ENCODE measurements around the gene SLC6A8.

Gene SLC6A8

GRCh38 chrX:153687121-153688039 lies at the start of gene SLC6A8:
Gene SLC6A8, plus strand, starts transcription at chrX:153687926. Its CDS starts 649 bp downstream, at chrX:153688575.
- DNase-seq (ENCODE audit: low read depth), result no peak

DNA sequence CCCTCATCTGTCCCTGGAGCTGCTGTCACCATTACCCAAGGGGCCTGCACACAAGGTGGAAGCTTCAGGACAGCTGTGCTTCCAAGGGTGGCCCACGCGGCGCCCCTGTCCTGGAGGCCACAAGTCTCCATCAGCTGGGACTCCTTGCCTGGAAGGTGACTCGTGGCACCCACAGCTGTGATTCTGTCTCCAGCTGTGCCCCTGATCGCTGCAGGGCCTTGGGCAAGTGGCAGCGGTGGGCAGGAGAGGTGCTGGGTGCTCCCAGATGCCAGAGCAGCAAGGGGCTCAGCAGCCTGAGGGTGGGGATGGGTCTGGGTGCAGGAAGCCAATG lies 49.7 kb upstream of the SLC6A8 start:
- DNase-seq (ENCODE audit: low read depth), result no peak

- no peak for DNase-seq (ENCODE audit: low read depth)
Measured at GRCh38 chrX:153638436-153639176, 49.1 kb upstream of the SLC6A8 start.

DNA sequence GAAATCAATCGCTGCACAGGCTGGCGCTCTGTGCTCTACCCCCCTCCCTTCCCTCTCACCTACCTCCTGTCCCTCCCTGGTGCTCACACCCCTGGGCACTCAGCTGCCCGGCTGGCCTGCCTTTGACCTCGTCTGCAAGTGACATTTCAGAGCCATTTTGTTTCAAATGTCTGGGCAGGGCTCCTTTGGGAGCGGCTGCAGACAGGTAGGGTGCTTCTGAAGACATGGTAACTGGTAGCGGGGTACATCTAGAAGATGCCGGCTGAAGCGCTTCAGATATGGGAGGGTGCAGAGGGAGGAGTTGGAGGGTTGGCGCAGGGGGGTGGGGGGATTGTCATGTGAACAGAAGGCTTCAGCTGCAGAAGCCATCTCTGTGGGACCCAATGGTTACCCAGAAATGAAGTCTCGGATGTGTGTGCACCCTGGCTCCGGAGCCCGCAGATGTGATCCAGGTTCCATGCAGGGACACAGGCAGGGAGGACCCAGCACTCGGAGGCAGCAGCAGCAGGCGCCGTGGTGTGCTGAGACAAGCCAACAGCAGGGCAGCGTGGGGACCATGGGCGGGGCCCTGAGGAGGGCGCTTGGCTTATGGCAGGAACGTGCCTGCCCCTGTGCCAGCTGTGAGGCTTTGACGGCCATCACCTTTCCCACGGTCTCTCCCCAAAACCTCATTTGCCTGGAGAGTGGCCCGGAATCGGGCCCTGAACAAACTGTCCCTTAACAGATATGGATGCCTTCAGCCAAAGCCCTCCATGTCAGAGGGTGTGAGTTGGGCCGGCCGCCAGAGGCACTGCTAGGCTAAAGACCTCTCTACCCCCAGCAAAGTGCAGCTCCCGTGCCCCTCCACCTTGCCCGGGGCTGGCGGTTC lies 48.3 kb upstream of the SLC6A8 start:
- no peak for DNase-seq (ENCODE audit: low read depth)

DNA sequence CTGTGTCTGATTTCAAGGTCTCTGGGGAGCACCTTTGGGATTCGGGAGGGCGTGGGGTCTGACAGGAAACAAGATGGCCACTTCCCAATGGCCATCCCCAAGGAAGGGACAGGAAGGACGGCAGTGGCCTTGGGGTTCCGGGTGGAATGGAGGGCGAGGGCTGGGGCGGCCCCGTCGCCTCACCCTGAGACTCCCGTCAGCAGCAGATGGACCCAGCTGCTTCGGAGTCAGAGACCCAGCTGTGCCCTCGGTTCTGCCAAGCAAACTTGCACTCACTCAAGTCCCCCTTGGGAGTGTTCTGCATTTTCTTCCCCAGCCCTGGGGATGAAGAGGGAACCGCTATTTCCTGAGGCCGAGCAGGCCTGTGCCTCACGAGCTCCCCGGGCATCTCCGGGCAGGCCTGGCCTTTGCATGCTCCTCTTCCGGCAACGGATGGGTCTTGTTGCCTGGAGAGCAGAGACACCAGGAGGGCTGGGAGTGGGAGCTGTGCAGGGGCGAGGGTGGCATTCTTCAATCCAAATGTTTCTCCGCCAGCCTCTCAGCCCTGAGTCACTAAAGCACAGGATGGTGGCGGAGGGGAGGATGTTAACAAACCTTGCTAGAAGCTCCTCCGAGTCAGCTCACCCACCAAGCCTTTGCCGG lies 47.6 kb upstream of the SLC6A8 start:
- DNase-seq (ENCODE audit: low read depth), result no peak

GRCh38 chrX:153640736-153641575 lies 46.8 kb upstream of the SLC6A8 start:
- DNase-seq (ENCODE audit: low read depth), result no peak

GRCh38 chrX:153641627-153642026 lies 46.1 kb upstream of the SLC6A8 start:
- no peak for DNase-seq (ENCODE audit: low read depth)

DNA sequence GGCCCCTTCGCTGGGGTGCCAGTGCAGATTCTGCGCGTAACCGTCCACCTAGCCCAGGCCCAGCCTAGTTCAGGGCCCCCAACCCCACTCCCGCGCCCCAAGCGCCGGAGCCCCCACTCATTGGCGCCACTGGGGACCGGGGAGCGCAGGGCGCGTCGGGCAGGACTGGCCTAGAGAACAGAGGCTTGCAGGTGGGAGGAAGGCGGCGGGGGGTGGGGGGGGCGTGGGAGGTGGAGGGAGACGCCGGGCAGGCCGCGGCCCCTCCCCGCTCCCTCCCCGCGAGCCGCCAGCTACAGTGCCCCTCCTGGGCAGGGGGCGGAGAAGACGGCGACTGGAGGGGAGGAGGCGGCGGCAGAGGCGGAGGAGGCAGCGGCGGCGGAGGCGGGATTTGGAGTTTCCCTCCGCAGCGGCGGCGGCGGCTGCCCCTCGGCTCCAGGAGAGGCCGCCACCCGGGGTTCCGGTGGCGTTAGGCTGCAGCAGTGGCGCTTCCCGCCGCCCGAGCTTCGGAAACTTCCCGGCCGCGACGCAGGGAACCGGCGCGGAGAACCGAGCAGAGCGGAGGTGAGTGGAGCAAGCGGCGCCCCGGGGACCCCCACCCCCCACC lies 45.6 kb upstream of the SLC6A8 start:
- DNase-seq (ENCODE audit: low read depth), result no peak

DNA sequence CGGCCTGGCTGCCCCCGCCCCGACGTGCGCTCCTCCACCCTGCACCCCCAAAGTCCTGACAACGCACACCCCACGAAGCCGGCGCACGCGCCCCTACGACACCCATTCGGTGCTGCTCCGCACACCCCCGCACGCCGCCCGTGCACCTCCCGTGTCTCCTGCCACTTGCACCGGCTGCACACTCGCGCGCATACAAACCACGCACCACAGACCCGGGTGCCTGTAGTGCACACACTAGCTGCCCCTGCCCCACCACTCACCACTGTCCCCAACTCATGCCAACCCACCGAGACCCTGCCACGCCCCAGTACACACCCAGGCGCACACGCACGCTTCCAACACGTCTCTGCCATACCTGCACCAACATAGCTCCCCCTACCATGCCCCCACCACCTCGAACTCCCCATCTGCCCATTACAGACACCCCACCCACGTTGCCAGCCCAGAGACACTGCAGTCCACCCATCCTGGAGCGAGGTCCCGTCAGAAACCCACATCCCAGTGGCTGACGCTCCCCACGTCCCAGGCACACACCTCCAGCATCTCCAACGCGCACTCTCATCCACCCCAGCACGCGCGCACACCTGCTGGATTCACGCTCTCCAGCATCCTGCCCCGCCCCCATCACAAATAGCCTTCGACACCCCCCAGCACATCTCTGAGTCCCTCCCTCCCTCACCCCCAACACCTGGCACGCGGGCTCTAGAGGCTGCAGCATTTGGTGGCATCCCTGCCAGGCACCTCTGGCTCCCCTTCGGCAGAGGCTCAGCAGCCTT lies 44.9 kb upstream of the SLC6A8 start:
- no peak for DNase-seq (ENCODE audit: low read depth)

GRCh38 chrX:153643431-153644351 lies 44.0 kb upstream of the SLC6A8 start:
- DNase-seq (ENCODE audit: low read depth), result no peak

- DNase-seq (ENCODE audit: low read depth), result no peak
Measured at GRCh38 chrX:153644356-153645125, 43.2 kb upstream of the SLC6A8 start.

DNA sequence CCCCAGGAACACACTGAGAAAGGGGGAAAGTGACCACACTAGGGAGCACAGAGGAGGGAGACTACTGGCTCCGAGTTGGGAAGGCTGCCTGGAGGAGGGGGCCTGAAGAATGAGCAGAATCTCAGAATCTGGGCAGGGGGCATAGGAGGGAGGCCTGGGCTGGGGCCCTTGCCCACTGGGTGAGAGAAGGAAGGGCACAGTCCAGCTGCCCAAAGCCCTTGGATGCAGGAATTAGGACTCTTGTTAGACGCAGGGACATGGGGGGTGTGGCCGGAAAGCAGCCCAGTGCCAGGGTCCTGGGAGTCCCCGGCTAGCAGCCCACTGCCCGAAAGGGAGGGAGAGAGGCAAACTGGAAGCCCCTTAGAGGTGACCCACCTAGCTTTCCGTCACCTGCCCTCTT lies 42.6 kb upstream of the SLC6A8 start:
- no peak for DNase-seq (ENCODE audit: low read depth)

- DNase-seq (ENCODE audit: low read depth), result no peak
Measured at GRCh38 chrX:153645921-153646488, 41.7 kb upstream of the SLC6A8 start.

GRCh38 chrX:153646620-153647373 lies 40.9 kb upstream of the SLC6A8 start, which contains the start of gene DUSP9:
Gene DUSP9, plus strand, starts transcription at chrX:153647203. Its CDS starts 751 bp downstream, at chrX:153647954.
- DNase-seq (ENCODE audit: low read depth), result no peak

DNA sequence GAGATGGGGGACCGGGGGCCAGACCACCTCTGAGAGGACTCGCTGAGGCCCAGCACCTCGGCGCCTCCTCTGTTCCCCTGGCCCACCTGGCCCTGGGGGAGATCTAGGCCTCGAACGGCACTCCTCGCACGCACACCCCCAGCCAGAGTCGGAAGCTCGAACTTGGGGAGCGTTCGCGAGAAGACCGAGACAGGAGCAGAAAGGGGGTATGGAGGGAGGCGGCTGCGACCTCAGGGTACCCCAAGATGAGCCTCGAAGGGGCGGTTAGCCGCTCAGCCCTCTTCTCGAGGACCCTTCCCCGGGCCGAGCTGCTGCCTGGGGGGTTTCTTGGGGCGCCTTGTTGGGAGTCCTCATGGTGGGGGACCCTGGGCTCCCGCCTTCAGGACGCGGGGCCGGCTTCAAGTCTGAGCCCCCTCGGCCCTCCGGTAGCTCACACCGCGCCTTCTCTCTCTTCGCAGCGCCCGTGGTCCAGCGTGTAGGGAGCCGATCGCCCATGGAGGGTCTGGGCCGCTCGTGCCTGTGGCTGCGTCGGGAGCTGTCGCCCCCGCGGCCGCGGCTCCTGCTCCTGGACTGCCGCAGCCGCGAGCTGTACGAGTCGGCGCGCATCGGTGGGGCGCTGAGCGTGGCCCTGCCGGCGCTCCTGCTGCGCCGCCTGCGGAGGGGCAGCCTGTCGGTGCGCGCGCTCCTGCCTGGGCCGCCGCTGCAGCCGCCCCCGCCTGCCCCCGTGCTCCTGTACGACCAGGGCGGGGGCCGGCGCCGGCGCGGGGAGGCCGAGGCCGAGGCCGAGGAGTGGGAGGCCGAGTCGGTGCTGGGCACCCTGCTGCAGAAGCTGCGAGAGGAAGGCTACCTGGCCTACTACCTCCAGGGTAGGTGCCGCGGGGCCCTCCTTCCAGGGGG lies 40.0 kb upstream of the SLC6A8 start:
- DNase-seq (ENCODE audit: low read depth), result no peak
